PFSK-1 (cell line): Measurements from ENCODE around the gene KAT8. TPM values are rescaled to one million over a fixed set of nuclear protein-coding genes. Genes with fewer than 3 reads are reported as not detected.

Experiments
- FOXP2 ChIP-seq: optimal IDR thresholded peaks from 2 replicates; pipeline ENCODE3; 2011; ENCODE audit warnings: borderline replicate concordance, control low read depth, inconsistent platforms; ENCODE audit not compliant: insufficient read depth; ENCODE audit errors: extremely low read length, extremely low read depth
- POLR2AphosphoS5 ChIP-seq: IDR thresholded peaks from 2 replicates; pipeline ENCODE4 v1.6.1; 2012; ENCODE audit warnings: low read depth, mild to moderate bottlenecking, control low read depth, low read length, moderate library complexity
- REST ChIP-seq, 2 experiments: IDR thresholded peaks; 2 replicates each; pipeline versions ENCODE4 v1.6.1 to v1.8.0; 2011 to 2012; ENCODE audit warnings: low read depth in 2 of 2, low read length in 2 of 2, control low read depth in 1 of 2, inconsistent platforms in 1 of 2, mild to moderate bottlenecking in 1 of 2, moderate library complexity in 1 of 2; ENCODE audit not compliant: insufficient read depth in 1 of 2
- SIN3A ChIP-seq: IDR thresholded peaks from 2 replicates; pipeline ENCODE4 v1.6.1; 2012; ENCODE audit warnings: mild to moderate bottlenecking, low read length, moderate library complexity, borderline replicate concordance; ENCODE audit not compliant: insufficient read depth
- TAF1 ChIP-seq: IDR thresholded peaks from 2 replicates; pipeline ENCODE4 v1.6.1; 2012; ENCODE audit warnings: low read length, control low read depth, borderline replicate concordance; ENCODE audit not compliant: insufficient read depth
- polyA plus RNA-seq: library from polyadenylated mRNA; unstranded; fragments of >200 nt; gene quantifications from one replicate; pipeline ENCODE4 v1.2.1, GENCODE V29; 2012; ENCODE audit warnings: low read depth, missing spikeins; ENCODE audit not compliant: insufficient read length

The KAT8 gene
- polyA plus RNA-seq = 26.9 TPM

- TF ChIP-seq SIN3A = no peak
- peak; percentile 75 for TF ChIP-seq POLR2AphosphoS5
- no peak for TF ChIP-seq FOXP2
- peak; percentile 95 for TF ChIP-seq TAF1
- no peak for TF ChIP-seq REST (IDR thresholded peaks at IDR 0.05; ENCODE audit: insufficient read depth in 1 of 2, low read depth in 2 of 2, low read length in 2 of 2)
Measured at GRCh38 chr16:31117384-31118222, at the start of gene KAT8. Gene KAT8 (plus strand): TSS chr16:31117664. CDS start chr16:31117682, 18 bp downstream.

GRCh38 chr16:31071861-31072260 is 45.6 kb upstream of the KAT8 start:
- TF ChIP-seq SIN3A (no peak), TAF1 (no peak), REST (IDR thresholded peaks at IDR 0.05; ENCODE audit: insufficient read depth in 1 of 2, low read depth in 2 of 2, low read length in 2 of 2) (no peak), POLR2AphosphoS5 (no peak), FOXP2 (no peak)

GRCh38 chr16:31072540-31073141 is 44.8 kb upstream of the KAT8 start:
- TF ChIP-seq FOXP2 = no peak
- TF ChIP-seq POLR2AphosphoS5 = no peak

- TF ChIP-seq REST (IDR thresholded peaks at IDR 0.05; ENCODE audit: insufficient read depth in 1 of 2, low read depth in 2 of 2, low read length in 2 of 2) (no peak), TAF1 (peak; percentile 6; the same call in 1 of the 2 replicates), SIN3A (peak; percentile 79; the same call in 1 of the 2 replicates), POLR2AphosphoS5 (peak; percentile 41; the same call in 1 of the 2 replicates), FOXP2 (peak; percentile 41)
Measured at GRCh38 chr16:31073142-31073969, 44.1 kb upstream of the KAT8 start.

- TF ChIP-seq REST (IDR thresholded peaks at IDR 0.05; ENCODE audit: insufficient read depth in 1 of 2, low read depth in 2 of 2, low read length in 2 of 2) (no peak), SIN3A (peak; percentile 25; the same call in 1 of the 2 replicates), FOXP2 (peak; percentile 60), POLR2AphosphoS5 (peak; percentile 90; the same call in 1 of the 2 replicates), TAF1 (peak; percentile 87; the same call in 1 of the 2 replicates)
Measured at GRCh38 chr16:31073970-31074813, 43.3 kb upstream of the KAT8 start, which contains the start of the genes ZNF646 and ZNF668. Gene ZNF646 (plus strand): TSS chr16:31074422. CDS start chr16:31076325, 1,903 bp downstream. Gene ZNF668 (minus strand): TSS chr16:31074240. CDS start chr16:31064459, 9,781 bp downstream.
